GM21515 (cell line): ENCODE measurements around the gene TENT4A.
"Not testable (repeated sequence)": the region's sequence is repeated elsewhere in the genome, so short reads cannot be mapped to it uniquely, and the experiment has no call there.

Source experiments
- ATAC-seq: cut with Tn5 transposase; IDR thresholded peaks from one replicate; pipeline ENCODE4 v1.9.1; 2021; ENCODE audit not compliant: unreplicated experiment

The TENT4A gene

GRCh38 chr5:6767481-6768063 lies 54.3 kb downstream of the TENT4A start:
- ATAC-seq, result no peak

DNA sequence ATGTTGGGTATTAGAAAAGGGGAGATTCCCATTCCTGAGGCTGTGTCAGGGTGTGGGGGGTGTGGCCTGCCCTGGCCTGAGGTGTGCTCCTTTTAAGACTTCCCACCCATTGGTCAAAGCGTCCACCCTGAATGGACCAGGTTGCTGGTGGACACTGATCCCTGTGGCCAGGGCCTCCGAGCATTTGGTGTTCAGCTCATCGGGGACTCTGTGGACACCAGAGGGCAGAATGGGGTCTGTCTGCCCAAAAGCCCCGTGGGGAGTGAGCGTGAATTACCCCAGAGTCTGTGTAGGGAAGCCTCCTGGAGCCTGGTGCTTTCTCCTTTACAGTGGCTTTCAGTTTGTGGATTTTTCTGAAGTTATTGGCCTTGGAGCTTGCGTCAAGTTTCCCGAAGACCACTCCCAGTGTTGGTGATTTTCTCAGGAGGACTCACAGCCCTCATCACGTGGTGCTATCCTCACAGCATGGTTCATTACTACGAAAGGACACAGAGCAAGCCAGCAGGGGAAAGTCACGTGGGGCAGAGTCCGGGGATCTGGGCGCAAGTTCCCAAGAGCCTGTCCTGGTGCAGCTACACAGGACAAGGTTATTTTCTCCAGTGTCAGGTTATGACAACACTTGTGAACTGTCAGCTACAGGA lies 55.5 kb downstream of the TENT4A start:
- ATAC-seq, result no peak

GRCh38 chr5:6770826-6771607 lies 57.8 kb downstream of the TENT4A start:
- ATAC-seq, result no peak

DNA sequence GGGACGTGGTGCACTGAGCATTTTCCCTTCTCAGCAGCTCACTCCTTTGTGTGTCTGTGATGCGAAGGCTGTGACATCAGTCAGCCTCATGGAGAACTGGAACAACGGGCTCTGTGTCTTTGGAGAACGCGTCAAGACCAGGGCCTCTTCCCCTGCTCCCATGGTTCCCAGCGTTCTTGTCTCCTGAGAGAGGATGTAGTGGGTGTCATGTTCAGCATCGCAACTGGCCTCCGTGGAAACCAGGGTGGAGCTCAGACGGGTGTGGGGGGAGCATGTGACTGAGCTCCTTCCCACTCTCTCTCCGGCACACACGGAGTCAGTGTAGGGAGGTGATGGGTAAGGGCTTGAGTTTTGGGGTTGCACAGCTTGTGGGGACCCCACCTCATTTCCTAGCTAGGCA lies 59.7 kb downstream of the TENT4A start:
- no peak for ATAC-seq

GRCh38 chr5:6773342-6774035 lies 60.3 kb downstream of the TENT4A start:
- no peak for ATAC-seq

DNA sequence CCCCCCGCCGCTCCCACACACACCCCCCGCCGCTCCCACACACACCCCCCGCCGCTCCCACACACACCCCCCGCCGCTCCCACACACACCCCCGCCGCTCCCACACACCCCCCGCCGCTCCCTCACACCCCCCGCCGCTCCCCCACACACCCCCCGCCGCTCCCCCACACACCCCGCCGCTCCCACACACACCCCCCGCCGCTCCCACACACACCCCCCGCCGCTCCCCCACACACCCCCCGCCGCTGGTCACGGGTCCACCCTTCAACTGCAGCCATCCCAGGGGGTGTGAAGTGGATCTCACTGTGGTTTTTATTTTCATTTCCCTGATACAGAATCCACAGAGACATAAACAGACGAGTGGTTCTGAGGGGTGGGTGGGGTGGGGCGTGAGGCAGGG lies 61.0 kb downstream of the TENT4A start:
- not testable (repeated sequence) for ATAC-seq

- ATAC-seq, result no peak
Observed at GRCh38 chr5:6774721-6775204, 61.5 kb downstream of the TENT4A start.

DNA sequence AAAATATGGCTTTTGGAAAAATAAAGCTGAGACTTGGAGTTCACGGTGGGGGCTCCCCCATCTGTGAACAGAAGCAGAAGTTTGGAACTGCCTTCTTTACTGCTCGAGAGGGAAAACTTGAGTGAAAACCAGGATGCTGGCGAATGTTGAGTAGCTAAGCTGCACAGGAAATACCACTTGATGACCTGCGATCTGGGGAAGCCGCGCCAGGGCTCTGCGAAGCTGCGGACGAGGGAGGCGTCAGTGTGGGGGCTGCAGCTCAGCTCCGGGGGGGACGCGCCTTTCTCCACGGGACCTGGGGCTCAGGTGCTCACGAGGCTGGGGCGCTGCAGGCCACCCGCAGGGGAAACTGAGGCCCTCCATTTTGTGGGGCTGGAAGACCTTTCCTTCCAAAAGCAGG lies 62.3 kb downstream of the TENT4A start:
- no peak for ATAC-seq

DNA sequence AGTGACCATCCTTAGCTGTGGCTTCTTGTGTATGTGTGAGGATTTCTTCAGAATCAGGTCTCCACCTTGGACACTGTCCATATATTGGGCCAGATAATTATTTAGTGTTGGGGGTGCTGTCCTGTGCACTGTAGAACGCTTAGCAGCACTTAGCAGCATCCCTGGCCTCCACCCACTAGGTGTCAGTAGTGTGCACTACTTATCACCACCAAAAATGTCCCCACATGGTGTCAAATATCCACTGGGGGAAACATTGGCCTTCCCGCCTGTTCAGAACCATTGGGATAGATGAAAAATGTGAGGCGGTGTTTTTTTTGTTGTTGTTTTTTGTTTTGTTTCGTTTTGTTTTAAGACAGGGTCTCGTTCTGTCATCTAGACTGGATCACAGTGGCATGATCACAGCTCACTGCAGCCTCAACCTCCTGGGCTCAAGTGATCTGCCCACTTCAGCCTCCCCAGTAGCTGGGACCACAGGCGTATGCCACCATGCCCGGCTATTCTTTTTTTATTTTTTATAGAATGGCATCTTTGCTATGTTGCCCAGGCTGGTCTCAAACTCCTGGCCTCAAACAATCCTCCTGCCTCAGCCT lies 67.7 kb downstream of the TENT4A start:
- peak; percentile 85 for ATAC-seq

DNA sequence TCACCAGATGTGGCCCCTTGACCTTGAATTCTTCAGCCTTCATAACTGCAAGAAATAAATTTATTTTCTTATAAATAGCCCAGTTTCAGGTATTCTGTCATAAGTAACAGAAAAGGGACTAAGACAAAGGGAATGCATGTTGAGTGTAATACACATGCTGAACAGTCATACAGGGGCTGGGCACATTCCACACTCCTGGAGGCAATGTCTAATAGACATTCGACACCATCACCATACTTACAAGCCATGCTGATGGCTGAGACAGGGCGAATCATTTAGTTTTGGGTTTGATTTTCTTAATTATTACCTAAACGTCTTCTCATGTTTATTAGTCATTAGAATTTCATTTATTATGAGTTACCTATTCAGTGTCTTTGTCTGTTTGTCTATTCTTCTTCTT lies 68.5 kb downstream of the TENT4A start:
- no peak for ATAC-seq

DNA sequence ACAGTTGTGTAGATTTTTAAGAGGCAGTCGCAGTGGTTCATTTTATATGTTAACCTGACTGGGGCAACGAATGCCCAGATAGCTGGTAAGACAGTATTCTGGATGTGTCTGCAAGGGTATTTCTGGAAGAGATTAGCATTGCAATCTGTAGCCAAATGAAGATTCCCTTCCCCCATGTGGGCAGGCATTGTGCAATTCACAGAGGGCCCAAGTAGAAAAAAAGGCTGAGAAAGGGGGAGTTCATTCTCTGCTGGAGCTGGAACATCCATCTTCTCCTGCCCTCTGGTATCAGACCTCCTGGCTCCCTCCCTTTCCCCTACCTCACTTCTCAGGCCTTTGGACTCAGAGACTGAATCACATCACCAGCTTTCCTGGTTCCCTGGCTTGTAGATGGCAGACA lies 70.6 kb downstream of the TENT4A start:
- no peak for ATAC-seq

DNA sequence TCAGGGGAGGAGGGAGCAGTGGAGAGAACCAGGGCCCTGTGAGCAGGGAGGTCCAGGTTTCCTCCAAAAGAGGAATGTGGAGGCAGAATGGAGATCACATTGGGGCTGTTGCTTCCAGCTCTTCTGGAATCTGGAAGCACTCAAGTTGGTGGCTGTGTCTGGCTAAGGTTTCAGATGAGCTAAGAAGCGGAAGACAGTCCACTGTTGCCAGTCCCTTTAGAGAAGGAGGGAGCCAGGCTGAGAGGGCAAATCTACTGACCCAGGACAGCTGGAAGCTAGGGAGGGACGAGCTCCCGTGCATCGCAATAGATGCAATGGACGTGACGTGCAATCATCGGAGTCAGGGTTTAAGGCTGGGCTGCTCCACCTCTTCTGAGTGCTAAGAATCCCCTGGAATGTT lies 71.2 kb downstream of the TENT4A start:
- ATAC-seq, result no peak

DNA sequence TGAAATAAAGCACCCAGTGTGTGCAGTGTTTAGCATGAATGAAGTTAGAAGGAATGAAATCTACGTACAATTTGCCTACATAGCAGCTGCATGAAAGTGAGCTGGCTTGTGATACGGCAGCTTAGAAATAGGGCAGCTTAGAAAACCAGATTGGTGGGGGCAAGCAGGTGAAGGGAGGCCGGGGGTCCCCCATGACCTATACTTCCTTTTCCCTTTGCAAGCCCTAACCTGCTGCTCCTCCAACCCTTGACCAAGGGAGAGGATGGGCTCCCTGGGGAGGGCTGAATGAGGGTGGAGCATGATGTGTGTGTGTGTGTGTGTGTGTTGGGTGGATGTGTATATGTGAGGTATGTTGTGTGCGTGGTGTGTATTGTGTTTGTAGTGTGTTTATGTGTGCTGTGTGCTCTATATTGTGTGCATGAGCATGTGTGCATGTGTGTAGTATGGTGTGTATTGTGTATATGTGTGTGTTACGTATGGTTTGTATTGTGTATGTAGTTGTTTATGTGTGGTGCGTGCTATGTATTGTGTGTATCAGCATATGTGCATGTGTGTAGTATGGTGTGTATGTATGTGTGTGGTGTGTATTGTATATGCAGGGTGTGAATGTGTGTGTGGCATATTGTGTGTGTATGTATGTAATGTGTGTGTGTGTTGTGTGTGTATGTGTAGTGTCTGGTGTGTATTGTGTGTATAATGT lies 72.1 kb downstream of the TENT4A start:
- ATAC-seq, result no peak

DNA sequence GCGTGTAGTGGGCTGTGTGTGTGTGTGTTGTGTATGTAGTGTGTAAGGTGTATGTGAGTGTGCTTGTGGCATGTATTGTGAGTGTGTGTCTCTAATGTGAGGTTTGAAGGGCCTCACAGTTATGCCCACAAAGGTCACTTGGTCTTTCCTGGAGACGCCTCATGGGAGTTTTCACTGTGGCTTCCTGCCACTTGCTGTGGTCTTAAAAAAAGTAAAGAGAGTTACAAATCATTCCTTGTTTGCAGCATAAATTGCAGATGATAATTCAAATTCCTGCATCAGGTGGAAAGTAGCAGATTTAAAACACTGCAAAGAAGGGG lies 72.6 kb downstream of the TENT4A start:
- ATAC-seq, result no peak

- no peak for ATAC-seq
Observed at GRCh38 chr5:6786786-6787495, 73.7 kb downstream of the TENT4A start.

GRCh38 chr5:6787941-6788340 lies 74.7 kb downstream of the TENT4A start:
- ATAC-seq, result no peak

- no peak for ATAC-seq
Observed at GRCh38 chr5:6788439-6788838, 75.2 kb downstream of the TENT4A start.

DNA sequence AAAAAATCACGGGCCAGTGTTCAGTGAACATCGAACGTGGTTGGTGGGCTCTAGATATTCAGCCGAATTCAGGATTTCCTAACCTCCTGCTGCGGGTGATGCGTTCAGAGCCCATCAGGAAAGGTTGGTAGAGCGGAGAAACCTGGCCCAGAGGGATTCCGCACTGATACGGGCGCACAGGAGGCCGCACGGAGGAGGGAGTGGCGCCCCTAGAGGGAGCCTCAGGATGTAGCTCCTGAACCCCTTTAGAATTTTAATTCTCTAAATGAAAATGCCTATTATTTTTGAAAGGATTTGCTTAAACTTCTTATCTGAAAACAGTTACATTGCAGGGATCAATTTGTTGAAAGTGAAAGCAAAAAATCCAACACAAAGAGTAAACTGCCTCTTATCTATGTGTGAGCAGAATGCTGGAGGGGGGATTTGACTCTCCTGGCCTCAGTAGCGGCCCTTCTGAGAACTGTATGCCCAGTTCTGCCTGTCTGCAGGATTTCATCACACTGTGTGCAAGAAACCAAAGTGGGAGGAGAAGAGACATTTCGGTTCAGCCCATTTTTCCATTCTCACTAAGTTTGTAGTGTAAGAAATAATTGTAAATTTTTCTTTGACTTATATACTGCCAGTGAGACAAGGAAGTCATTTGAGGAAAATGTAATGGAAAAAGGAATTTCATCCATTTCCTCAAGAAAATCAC lies 75.9 kb downstream of the TENT4A start:
- no peak for ATAC-seq

DNA sequence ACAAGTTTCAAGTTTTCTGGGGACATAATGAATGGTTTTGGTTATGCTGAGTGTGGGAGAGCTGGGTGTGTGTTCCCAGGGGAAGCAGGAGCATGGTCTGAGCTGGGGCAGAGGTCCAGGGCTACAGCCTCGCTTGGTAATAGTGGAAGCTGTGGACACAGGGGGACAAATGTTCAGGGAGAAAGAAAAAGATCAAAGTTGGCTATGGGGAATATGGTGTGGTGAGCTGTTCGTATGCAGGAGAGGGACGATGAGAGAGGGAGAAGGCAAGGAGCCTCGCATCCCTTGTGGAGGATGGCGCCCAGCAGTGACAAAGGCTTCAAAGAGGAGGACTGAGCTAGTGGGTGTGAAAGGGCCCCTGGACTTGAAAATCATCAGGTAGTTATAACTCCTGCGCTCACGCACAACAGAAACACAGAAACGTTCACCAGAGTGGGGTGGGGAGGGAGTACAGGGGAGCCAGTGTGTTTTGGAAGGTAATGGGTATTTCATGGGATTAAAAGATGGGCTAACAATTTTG lies 77.2 kb downstream of the TENT4A start:
- ATAC-seq, result no peak
